H1 (cell line): ENCODE measurements around the gene CTIF. TPM values are rescaled to one million over a fixed set of nuclear protein-coding genes. Genes with fewer than 3 reads are reported as not detected.

Experiments used
- CTCF ChIA-PET: fragments of 300-600 bp; sonication (Branson Sonifier 250); formaldehyde crosslinking; loops from one replicate; lab custom pipeline; 2021; ENCODE audit not compliant: partially characterized antibody; lab: Charles Lee
- POLR2A ChIA-PET: fragments of 300-600 bp; sonication (Branson Sonifier 250); formaldehyde crosslinking; loops from one replicate; lab custom pipeline; 2021; ENCODE audit warnings: inconsistent platforms; ENCODE audit not compliant: partially characterized antibody; lab: Charles Lee
- DNase-seq, 2 experiments: peaks; one replicate each; pipeline versions ENCODE4 v3.0.0 to v3.0.0-alpha.2; 2010 to 2022; ENCODE audit warnings: low spot score in 2 of 2, low read depth in 1 of 2, mixed read lengths in 1 of 2
- FAIRE-seq: peaks from 2 replicates; lab custom pipeline; 2011; peaks lifted over from hg19 to GRCh38; lab: Jason Lieb, UNC
- H2AFZ ChIP-seq: 2 replicates; pipeline ENCODE4 v1.8.1; 2012; ENCODE audit warnings: low read length, inconsistent platforms
- H2AK5ac ChIP-seq: 2 replicates; pipeline ENCODE4 v1.6.1; 2013; ENCODE audit warnings: low read depth, low read length
- H2BK120ac ChIP-seq: replicated peaks from 2 replicates; pipeline ENCODE3; 2013; ENCODE audit warnings: low read depth, low read length, inconsistent platforms
- H2BK12ac ChIP-seq: 2 replicates; pipeline ENCODE4 v1.6.1; 2013; ENCODE audit warnings: low read depth, low read length
- H2BK15ac ChIP-seq: 2 replicates; pipeline ENCODE4 v1.6.1; 2013; ENCODE audit warnings: low read length
- H2BK20ac ChIP-seq: 2 replicates; pipeline ENCODE4 v1.6.1; 2013; ENCODE audit warnings: low read length
- H2BK5ac ChIP-seq: 2 replicates; pipeline ENCODE4 v1.6.1; 2013; ENCODE audit warnings: low read depth, low read length
- H3K14ac ChIP-seq: 2 replicates; pipeline ENCODE4 v1.6.1; 2013; ENCODE audit warnings: inconsistent platforms; ENCODE audit not compliant: insufficient read length
- H3K18ac ChIP-seq: 2 replicates; pipeline ENCODE4 v1.6.1; 2013; ENCODE audit warnings: low read length; ENCODE audit errors: extremely low read depth
- H3K23ac ChIP-seq: 2 replicates; pipeline ENCODE4 v1.6.1; 2013; ENCODE audit warnings: inconsistent platforms; ENCODE audit not compliant: insufficient read length
- H3K23me2 ChIP-seq: 2 replicates; pipeline ENCODE4 v1.6.1; 2013; ENCODE audit warnings: low read depth, low read length
- H3K27ac ChIP-seq: 2 replicates; pipeline ENCODE4 v1.6.1; 2011; ENCODE audit warnings: low read depth, low read length, inconsistent platforms
- H3K27me3 ChIP-seq, 4 experiments: replicated peaks in 1 of 4; 1 replicate in 1 of 4; 2 replicates in 3 of 4; pipeline versions ENCODE4 v1.6.1 to v1.8.1; 2011 to 2013; ENCODE audit warnings: low read length in 3 of 4, mild to moderate bottlenecking in 3 of 4, inconsistent platforms in 2 of 4, mixed read lengths in 2 of 4, moderate library complexity in 1 of 4; ENCODE audit not compliant: control insufficient read depth in 3 of 4, insufficient read depth in 3 of 4; ENCODE audit errors: extremely low read depth in 1 of 4
- H3K36me3 ChIP-seq, 4 experiments: 2 replicates each; pipeline versions ENCODE4 v1.6.1 to v1.8.1; 2011 to 2013; ENCODE audit warnings: mild to moderate bottlenecking in 4 of 4, low read length in 3 of 4, moderate library complexity in 2 of 4, control low read depth in 1 of 4, inconsistent platforms in 1 of 4; ENCODE audit not compliant: insufficient read depth in 4 of 4, control insufficient read depth in 2 of 4
- H3K4ac ChIP-seq: replicated peaks from 2 replicates; pipeline ENCODE3; 2013; ENCODE audit warnings: low read length, low read depth, mixed read lengths, inconsistent platforms; ENCODE audit not compliant: insufficient read length
- H3K4me1 ChIP-seq, 4 experiments: replicated peaks in 1 of 4; 1 replicate in 1 of 4; 2 replicates in 3 of 4; pipeline versions ENCODE4 v1.6.1 to v1.8.1; 2011 to 2013; ENCODE audit warnings: low read length in 3 of 4, inconsistent platforms in 2 of 4, mixed read lengths in 1 of 4; ENCODE audit not compliant: insufficient read depth in 4 of 4, control insufficient read depth in 3 of 4
- H3K4me2 ChIP-seq, 2 experiments: 2 replicates each; pipeline versions ENCODE4 v1.6.1 to v1.8.1; 2011 to 2013; ENCODE audit warnings: low read depth in 2 of 2, low read length in 2 of 2, control low read depth in 1 of 2, inconsistent platforms in 1 of 2, mild to moderate bottlenecking in 1 of 2; ENCODE audit not compliant: insufficient read depth in 1 of 2
- H3K4me3 ChIP-seq, 4 experiments: fragments of 200-600, 300-600 bp in 1 of 4; sonication (generic), shearing (Covaris generic), sonication (Bioruptor Twin) in 1 of 4; 2 replicates each; pipeline versions ENCODE4 v1.5.1 to v1.8.1; 2011 to 2016; ENCODE audit warnings: low read length in 4 of 4, low read depth in 3 of 4, control low read depth in 2 of 4, inconsistent platforms in 2 of 4, mild to moderate bottlenecking in 2 of 4, mixed read lengths in 1 of 4, moderate library complexity in 1 of 4; ENCODE audit not compliant: insufficient read depth in 2 of 4; ENCODE audit errors: extremely low read depth in 1 of 4
- H3K56ac ChIP-seq: replicated peaks from 2 replicates; pipeline ENCODE3; 2013; ENCODE audit warnings: low read depth, mild to moderate bottlenecking, mixed read lengths, low read length, inconsistent platforms; ENCODE audit not compliant: insufficient read length
- H3K79me1 ChIP-seq: 2 replicates; pipeline ENCODE4 v1.6.1; 2013; ENCODE audit warnings: low read depth, low read length, control low read depth
- H3K79me2 ChIP-seq, 2 experiments: 2 replicates each; pipeline versions ENCODE4 v1.6.1 to v1.8.1; 2012 to 2013; ENCODE audit warnings: low read length in 2 of 2, mild to moderate bottlenecking in 2 of 2, inconsistent platforms in 1 of 2; ENCODE audit not compliant: insufficient read depth in 2 of 2, control insufficient read depth in 1 of 2
- H3K9ac ChIP-seq, 4 experiments: replicated peaks in 1 of 4; 1 replicate in 1 of 4; 2 replicates in 3 of 4; pipeline versions ENCODE4 v1.6.1 to v1.8.1; 2011 to 2013; ENCODE audit warnings: low read depth in 3 of 4, low read length in 3 of 4, control low read depth in 2 of 4, mild to moderate bottlenecking in 2 of 4, moderate library complexity in 2 of 4, inconsistent platforms in 1 of 4; ENCODE audit errors: extremely low read depth in 1 of 4
- H3K9me3 ChIP-seq, 2 experiments: 2 replicates each; pipeline versions ENCODE4 v1.6.1 to v1.8.1; 2012 to 2013; ENCODE audit warnings: mild to moderate bottlenecking in 2 of 2, moderate library complexity in 2 of 2, control low read depth in 1 of 2, inconsistent platforms in 1 of 2, low read depth in 1 of 2, low read length in 1 of 2, mixed read lengths in 1 of 2; ENCODE audit not compliant: insufficient read depth in 2 of 2
- H4K20me1 ChIP-seq, 2 experiments: replicated peaks in 1 of 2; 2 replicates each; pipeline versions ENCODE3 to v1.8.1; 2011 to 2013; ENCODE audit warnings: inconsistent platforms in 2 of 2, low read length in 2 of 2, mild to moderate bottlenecking in 1 of 2; ENCODE audit not compliant: insufficient read depth in 2 of 2, control insufficient read depth in 1 of 2
- H4K5ac ChIP-seq: 2 replicates; pipeline ENCODE4 v1.6.1; 2013; ENCODE audit warnings: low read length, low read depth, mixed read lengths, inconsistent platforms; ENCODE audit not compliant: insufficient read length
- H4K8ac ChIP-seq: 2 replicates; pipeline ENCODE4 v1.8.0; 2013; ENCODE audit warnings: mild to moderate bottlenecking, moderate library complexity, low read length, inconsistent platforms; ENCODE audit not compliant: insufficient read depth; ENCODE audit errors: extremely low read depth
- H4K91ac ChIP-seq: replicated peaks from 2 replicates; pipeline ENCODE3; 2013; ENCODE audit warnings: low read length, mixed read lengths, inconsistent platforms; ENCODE audit not compliant: insufficient read length
- CEBPB ChIP-seq: IDR thresholded peaks from 2 replicates; pipeline ENCODE4 v1.6.1; 2012; ENCODE audit warnings: low read depth, low read length
- GABPA ChIP-seq: IDR thresholded peaks from 2 replicates; pipeline ENCODE4 v1.6.1; 2011; ENCODE audit warnings: mild to moderate bottlenecking, low read length, moderate library complexity, borderline replicate concordance; ENCODE audit not compliant: insufficient read depth
- KDM5A ChIP-seq: fragments of 200-600 bp; IDR thresholded peaks from 2 replicates; pipeline ENCODE4 v1.7.1; 2012; ENCODE audit warnings: mild to moderate bottlenecking, low read length, inconsistent platforms, mixed read lengths
- MAX ChIP-seq: IDR thresholded peaks from 2 replicates; pipeline ENCODE4 v1.6.1; 2012; ENCODE audit warnings: inconsistent platforms
- NRF1 ChIP-seq: IDR thresholded peaks from 2 replicates; pipeline ENCODE4 v1.6.1; 2011; ENCODE audit warnings: mild to moderate bottlenecking, low read depth, low read length, improper control_type of control experiment
- POLR2AphosphoS5 ChIP-seq: IDR thresholded peaks from 2 replicates; pipeline ENCODE4 v1.6.1; 2011; ENCODE audit warnings: low read depth, low read length
- RAD21 ChIP-seq, 2 experiments: IDR thresholded peaks in 1 of 2; conservative IDR thresholded peaks in 1 of 2; 2 replicates each; pipeline ENCODE4 v1.6.1; 2011; ENCODE audit warnings: low read depth in 2 of 2, low read length in 2 of 2, improper control_type of control experiment in 1 of 2, inconsistent platforms in 1 of 2, mild to moderate bottlenecking in 1 of 2, moderate library complexity in 1 of 2
- RNF2 ChIP-seq: fragments of 200-900, 300-1000 bp; sonication (generic); IDR thresholded peaks from 2 replicates; pipeline ENCODE4 v1.7.1; 2016; ENCODE audit warnings: borderline replicate concordance, low read depth, mild to moderate bottlenecking, antibody characterized with exemption, low read length; ENCODE audit not compliant: poor library complexity, severe bottlenecking; ENCODE audit errors: missing control alignments
- TCF12 ChIP-seq: IDR thresholded peaks from 2 replicates; pipeline ENCODE4 v1.6.1; 2011; ENCODE audit warnings: low read depth, mild to moderate bottlenecking, low read length
- YY1 ChIP-seq: IDR thresholded peaks from 2 replicates; pipeline ENCODE4 v1.6.1; 2011; ENCODE audit warnings: low read depth, mild to moderate bottlenecking, low read length
- WGBS, 2 experiments: shearing (Covaris generic) in 1 of 2; methylation state at CpG; one replicate each; pipeline versions ENCODE4 v1.1.6 to v1.1.7; 2013 to 2015; ENCODE audit warnings: low lambda C conversion rate in 2 of 2, mixed read lengths in 2 of 2, inconsistent platforms in 1 of 2, low coverage in 1 of 2, missing lambda C conversion rate in 1 of 2; ENCODE audit not compliant: insufficient replicate concordance in 2 of 2, insufficient coverage in 1 of 2, insufficient read length in 1 of 2; ENCODE audit errors: extremely low coverage in 1 of 2, missing lambda C conversion rate in 1 of 2; 5-methylcytosine and 5-hydroxymethylcytosine counted together
- polyA plus RNA-seq, 7 experiments: library from polyadenylated mRNA; depleted of rRNA in 3 of 7; stranded (reverse) in 5 of 7; unstranded in 2 of 7; fragments of >200 nt in 5 of 7; fragments of 200-250 nt in 2 of 7; gene quantifications; 1 replicate in 5 of 7; 2 replicates in 1 of 7; 4 replicates in 1 of 7; pipeline versions ENCODE4 v1.2.1 to v1.2.3, GENCODE V29; 2011 to 2013; ENCODE audit warnings: missing spikeins in 2 of 7, mixed read lengths in 2 of 7
- total RNA-seq: library from RNA; stranded (reverse); fragmentation: NEBNext Ultra II Directional; extraction: Animal tissue kit (Norgen Biotek cat#: 25700); gene quantifications from 2 replicates; pipeline ENCODE4 v1.2.1, GENCODE V29; 2021
- TF ChIP-seq, protein P1 (sequence below): IDR thresholded peaks from 2 replicates; pipeline ENCODE4 v1.6.1; 2011; ENCODE audit warnings: low read depth, mild to moderate bottlenecking, low read length; ENCODE audit not compliant: insufficient read depth

Gene CTIF
- total and polyA plus RNA-seq, 2 of the 8 experiments (the other 6 are each of a cell fraction or from before 2014, with no cell fraction given): 9.0 to 17.8 TPM

DNA sequence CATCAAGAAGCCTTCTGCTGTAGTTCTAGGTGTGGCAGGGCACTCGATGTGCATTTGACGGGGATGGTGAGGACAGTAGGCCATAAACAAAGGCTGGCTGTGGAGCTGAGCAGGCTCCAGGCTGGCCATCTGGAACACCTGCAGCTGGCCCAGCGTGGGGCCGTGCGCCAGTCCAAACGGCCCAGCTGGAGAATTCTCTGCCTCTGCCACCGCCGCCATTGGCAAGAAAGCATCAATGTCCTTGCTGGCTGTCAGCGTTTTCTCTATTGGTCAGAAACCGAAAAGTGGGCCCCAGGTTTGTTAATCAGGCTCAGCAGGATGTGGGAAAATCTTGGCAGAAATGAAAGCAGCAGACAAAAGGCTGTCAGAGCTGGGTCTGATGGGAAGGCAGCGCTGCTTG lies 24.0 kb upstream of the CTIF start:
- H3K9me3 ChIP-seq: no peaks in the 10 kb centered on the region
- TF ChIP-seq NRF1: no peak
- TF ChIP-seq RAD21 (IDR thresholded peaks at IDR 0.05 in 1 of 2, conservative IDR thresholded peaks at IDR 0.05 in 1 of 2; ENCODE audit: low read depth in 2 of 2, low read length in 2 of 2): no peak
- no peak for TF ChIP-seq MAX
- TF ChIP-seq TCF12: no peak
- TF ChIP-seq KDM5A: no peak
- TF ChIP-seq GABPA: no peak
- no peak for TF ChIP-seq POLR2AphosphoS5
- TF ChIP-seq YY1: no peak
- no peak for TF ChIP-seq RNF2
- no peak for TF ChIP-seq CEBPB
- TF ChIP-seq, protein P1, sequence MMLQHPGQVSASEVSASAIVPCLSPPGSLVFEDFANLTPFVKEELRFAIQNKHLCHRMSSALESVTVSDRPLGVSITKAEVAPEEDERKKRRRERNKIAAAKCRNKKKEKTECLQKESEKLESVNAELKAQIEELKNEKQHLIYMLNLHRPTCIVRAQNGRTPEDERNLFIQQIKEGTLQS: no peak
- no peak overlapping the region for H4K5ac ChIP-seq
- no peak overlapping the region for H3K56ac ChIP-seq
- no peaks in the 10 kb centered on the region for H3K23me2 ChIP-seq
- H4K8ac ChIP-seq: no peak overlapping the region
- H2BK5ac ChIP-seq: no peak overlapping the region
- POLR2A ChIA-PET: no interaction called here
- no peak overlapping the region for H2BK120ac ChIP-seq
- no peaks in the 10 kb centered on the region; a peak in 1 of 7 replicates for H3K4me1 ChIP-seq
- H4K20me1 ChIP-seq: no peaks in the 10 kb centered on the region
- H2AK5ac ChIP-seq: no peak overlapping the region
- H4K91ac ChIP-seq: no peak overlapping the region
- CTCF ChIA-PET: interaction anchor here (0.6 to 1.7 kb wide), 5 partner anchors 14 to 125 kb away, joined by 3 to 5 read pairs (median 3); no protein-coding TSS in a partner anchor
- no peak overlapping the region for H3K23ac ChIP-seq
- H3K27ac ChIP-seq: no peak overlapping the region
- H3K79me2 ChIP-seq: no peaks in the 10 kb centered on the region
- H2BK15ac ChIP-seq: no peak overlapping the region
- no peak overlapping the region for H2BK12ac ChIP-seq
- DNase-seq (no peak), FAIRE-seq (no peak)
- H3K4ac ChIP-seq: no peak overlapping the region
- H2BK20ac ChIP-seq: no peak overlapping the region
- H3K14ac ChIP-seq: no peak overlapping the region
- no peak overlapping the region for H3K4me2 ChIP-seq
- H3K79me1 ChIP-seq: no peaks in the 10 kb centered on the region
- WGBS, 2 experiments: 85% methylated on average over 11 of the region's 11 CpGs; no CpG with 5 or more reads in 1 of the 2 experiments
- no peak overlapping the region for H3K9ac ChIP-seq
- no peaks in the 10 kb centered on the region for H3K27me3 ChIP-seq
- no peaks in the 10 kb centered on the region for H3K36me3 ChIP-seq
- no peak overlapping the region for H3K4me3 ChIP-seq
- H2AFZ ChIP-seq: no peak overlapping the region
- H3K18ac ChIP-seq: no peak overlapping the region
